Esophagus squamous epithelium (tissue), 4 donors: Measurements from ENCODE around the gene TRPV2.

ENCODE experiments used
- CTCF ChIP-seq, 6 experiments: fragments of 450-650 bp in 4 of 6; fragments of 200-600 bp in 2 of 6; sonication (generic) in 2 of 6; IDR thresholded peaks; one replicate each; pipeline ENCODE4 v1.5.1; 2016 to 2019; ENCODE audit warnings: antibody characterized with exemption in 6 of 6, mild to moderate bottlenecking in 4 of 6, moderate library complexity in 4 of 6
- POLR2A ChIP-seq, 4 donors: fragments of 450-650 bp; IDR thresholded peaks; one replicate each; pipeline ENCODE4 v1.6.1; 2017; ENCODE audit warnings: antibody characterized with exemption in 4 of 4, mild to moderate bottlenecking in 4 of 4, moderate library complexity in 3 of 4

GRCh38 chr17:16415031-16415924 lies at the start of gene TRPV2:
- peak in 4 of 6 experiments; percentile 26 to 50 (median 31) for TF ChIP-seq CTCF (IDR thresholded peaks at IDR 0.05)
- no peak for TF ChIP-seq POLR2A (IDR thresholded peaks at IDR 0.05)
